Stomach (tissue), 9 donors: Measurements from ENCODE around the gene HECTD2. TPM values are rescaled to one million over a fixed set of nuclear protein-coding genes. Genes with fewer than 3 reads are reported as not detected.

ENCODE experiments used
- DNase-seq, 2 donors: peaks; one replicate each; pipeline versions ENCODE4 v3.0.0 to v3.0.0-alpha.2; 2013 to 2019
- H3K27ac ChIP-seq, 5 donors: fragments of 200-600 bp in 4 of 5; sonication (generic) in 4 of 5; one replicate each; pipeline ENCODE4 v1.5.1; 2013 to 2019; ENCODE audit warnings: mild to moderate bottlenecking in 1 of 5, moderate library complexity in 1 of 5
- H3K27me3 ChIP-seq, 3 donors: fragments of 200-600 bp; sonication (generic); one replicate each; pipeline ENCODE4 v1.5.1; 2017 to 2019; ENCODE audit warnings: mixed run types in 1 of 3
- H3K36me3 ChIP-seq, 4 donors: fragments of 200-600 bp; sonication (generic); 1 replicate in 3 of 4; 2 replicates in 1 of 4; pipeline ENCODE4 v1.5.1; 2016 to 2019
- H3K4me1 ChIP-seq, 4 donors: fragments of 200-600 bp; sonication (generic); one replicate each; pipeline ENCODE4 v1.5.1; 2016 to 2019
- H3K4me3 ChIP-seq, 4 donors: fragments of 200-600 bp; sonication (generic) in 3 of 4; one replicate each; pipeline ENCODE4 v1.5.1; 2016 to 2019; ENCODE audit warnings: mild to moderate bottlenecking in 1 of 4
- H3K9me3 ChIP-seq, 4 donors: fragments of 200-600 bp; sonication (generic); one replicate each; pipeline ENCODE4 v1.5.1; 2016 to 2019
- CTCF ChIP-seq, 7 experiments: fragments of 450-650 bp in 4 of 7; fragments of 200-600 bp in 3 of 7; sonication (generic) in 3 of 7; IDR thresholded peaks; one replicate each; pipeline ENCODE4 v1.5.1; 2016 to 2019; ENCODE audit warnings: antibody characterized with exemption in 7 of 7, control low read depth in 2 of 7, mild to moderate bottlenecking in 1 of 7
- EP300 ChIP-seq: sonication (generic); formaldehyde crosslinking; IDR thresholded peaks from one replicate; pipeline ENCODE4 v1.6.1; 2017; ENCODE audit warnings: antibody characterized with exemption
- POLR2A ChIP-seq, 4 donors: fragments of 450-650 bp; IDR thresholded peaks; one replicate each; pipeline ENCODE4 v1.6.1; 2016; ENCODE audit warnings: antibody characterized with exemption in 4 of 4, control low read depth in 2 of 4, mild to moderate bottlenecking in 1 of 4, moderate library complexity in 1 of 4
- POLR2AphosphoS5 ChIP-seq, 3 donors: sonication (generic); formaldehyde crosslinking; IDR thresholded peaks; one replicate each; pipeline ENCODE4 v1.6.1; 2016; ENCODE audit warnings: antibody characterized with exemption in 3 of 3
- WGBS, 5 donors: extraction: QIAGEN DNeasy Blood & Tissue Kit in 3 of 5; methylation state at CpG; one replicate each; pipeline versions ENCODE4 v1.1.5 to v1.1.7; 2013 to 2018; 5-methylcytosine and 5-hydroxymethylcytosine counted together
- intact Hi-C: fragments of 100-400 bp; cut with DNase I; formaldehyde crosslinking; loops from one replicate; pipeline ENCODE4 v1.15.1; 2023; ENCODE audit warnings: low total_unique reads
- polyA plus RNA-seq, 3 donors: library from polyadenylated mRNA; stranded (reverse); fragments of 200-250 nt; gene quantifications; one replicate each; pipeline ENCODE4 v1.2.3, GENCODE V29; 2013
- total RNA-seq, 5 donors: library from RNA; depleted of rRNA; stranded (reverse); fragments of >200 nt; gene quantifications; one replicate each; pipeline versions ENCODE4 v1.1.0 to v1.2.3, GENCODE V29; 2014 to 2016
- donor health status: healthy with polysubstance abuse.
- donor health status: Bipolar disorder and iron deficiency.
- donor health status: healthy.

The HECTD2 gene
- total and polyA plus RNA-seq, 8 donors, result 1.7 to 32.6 (median 12.4) TPM

- no peak for DNase-seq
- Histone ChIP-seq H3K27me3 (no peaks in the 10 kb centered on the region), H3K4me1 (no peaks in the 10 kb centered on the region), H3K27ac (no peak overlapping the region), H3K4me3 (no peak overlapping the region), H3K9me3 (no peaks in the 10 kb centered on the region), H3K36me3 (peaks cover 0 to 60% (median 58%) of the 10 kb centered on the region in 4 donors)
- intact Hi-C loops, result no loop called here
- TF ChIP-seq CTCF (IDR thresholded peaks at IDR 0.05) (no peak), POLR2A (IDR thresholded peaks at IDR 0.05) (no peak), EP300 (no peak), POLR2AphosphoS5 (IDR thresholded peaks at IDR 0.05) (no peak)
Observed at GRCh38 chr10:91462423-91462822, 52.3 kb downstream of the HECTD2 start.

- WGBS, 5 donors, result 96 to 100% (median 99%) methylated on average over 2 of the region's 2 CpGs
- Histone ChIP-seq H3K27me3 (no peaks in the 10 kb centered on the region), H3K27ac (no peak overlapping the region), H3K4me3 (no peak overlapping the region), H3K4me1 (no peaks in the 10 kb centered on the region), H3K36me3 (peaks cover 0 to 67% (median 62%) of the 10 kb centered on the region in 4 donors), H3K9me3 (no peaks in the 10 kb centered on the region)
- intact Hi-C loops, result no loop called here
- DNase-seq, result no peak
- TF ChIP-seq EP300 (no peak), CTCF (IDR thresholded peaks at IDR 0.05) (no peak), POLR2AphosphoS5 (IDR thresholded peaks at IDR 0.05) (no peak)
Observed at GRCh38 chr10:91464500-91464899, 54.4 kb downstream of the HECTD2 start.

GRCh38 chr10:91465261-91465660 lies 55.1 kb downstream of the HECTD2 start:
- H3K36me3 ChIP-seq, result peaks cover 0 to 67% (median 57%) of the 10 kb centered on the region in 4 donors
- DNase-seq, result no peak
- intact Hi-C loops, result no loop called here
- H3K4me1 ChIP-seq, result no peaks in the 10 kb centered on the region
- no peak overlapping the region for H3K27ac ChIP-seq
- H3K9me3 ChIP-seq, result no peaks in the 10 kb centered on the region
- TF ChIP-seq POLR2A (IDR thresholded peaks at IDR 0.05) (no peak), CTCF (IDR thresholded peaks at IDR 0.05) (no peak), EP300 (no peak), POLR2AphosphoS5 (IDR thresholded peaks at IDR 0.05) (no peak)
- H3K4me3 ChIP-seq, result no peak overlapping the region
- H3K27me3 ChIP-seq, result no peaks in the 10 kb centered on the region
- 95 to 100% (median 96%) methylated on average over 1 of the region's 1 CpG for WGBS, 5 donors

- no peak overlapping the region for H3K27ac ChIP-seq
- no peaks in the 10 kb centered on the region for H3K4me1 ChIP-seq
- intact Hi-C loops, result no loop called here
- WGBS, 5 donors, result 93 to 97% (median 96%) methylated on average over 3 to 4 of the region's 4 CpGs
- TF ChIP-seq EP300, result no peak
- no peak for TF ChIP-seq POLR2AphosphoS5 (IDR thresholded peaks at IDR 0.05)
- no peak for TF ChIP-seq CTCF (IDR thresholded peaks at IDR 0.05)
- TF ChIP-seq POLR2A (IDR thresholded peaks at IDR 0.05), result no peak
- no peak for DNase-seq
- no peak overlapping the region for H3K4me3 ChIP-seq
- peaks cover 0 to 50% (median 41%) of the 10 kb centered on the region in 4 donors for H3K36me3 ChIP-seq
- no peaks in the 10 kb centered on the region for H3K9me3 ChIP-seq
- no peaks in the 10 kb centered on the region for H3K27me3 ChIP-seq
Observed at GRCh38 chr10:91467114-91467513, 57.0 kb downstream of the HECTD2 start.
